Measurements from ENCODE around the gene SENP1. TPM values are rescaled to one million over a fixed set of nuclear protein-coding genes. Genes with fewer than 3 reads are reported as not detected.

The SENP1 gene
- total and polyA plus RNA-seq, 2 of the 13 experiments (the other 11 are each of a cell fraction or from before 2014, with no cell fraction given) = 14.0 to 20.2 TPM

GRCh38 chr12:48151103-48151771, 45.4 kb upstream of the SENP1 start:
- Histone ChIP-seq H3K9me3 (ENCODE audit: low read length) (no peaks in the 10 kb centered on the region), H3K27me3 (ENCODE audit: control insufficient read depth in 1 of 2, insufficient read depth in 2 of 2, low read length in 2 of 2) (no peaks in the 10 kb centered on the region), H3K36me3 (replicated peaks in 1 of 2; ENCODE audit: control insufficient read depth in 1 of 2, insufficient read depth in 2 of 2, low read length in 2 of 2) (peaks cover 4 to 24% of the 10 kb centered on the region in 2 experiments; a peak in 4 of 5 replicates), H4K20me1 (ENCODE audit: insufficient read depth, low read length) (no peaks in the 10 kb centered on the region), H3K4me3 (replicated peaks in 1 of 3; ENCODE audit: insufficient read depth in 1 of 3, low read depth in 2 of 3, low read length in 3 of 3) (no peak overlapping the region), H2AFZ (ENCODE audit: low read length) (no peak overlapping the region), H3K4me2 (ENCODE audit: low read depth, low read length) (no peak overlapping the region), H3K9ac (ENCODE audit: insufficient read depth, low read depth, low read length) (no peak overlapping the region), H3K79me2 (ENCODE audit: insufficient read depth, low read length) (peaks cover under 1% of the 10 kb centered on the region), H3K27ac (ENCODE audit: extremely low read length, insufficient read depth, low read length) (no peak overlapping the region), H3K4me1 (ENCODE audit: insufficient read depth, low read length) (peaks cover 4% of the 10 kb centered on the region; the same call in 1 of the 2 replicates)
- intact Hi-C loops (cut with micrococcal nuclease; ENCODE audit: unreplicated experiment) (no loop called here), in situ Hi-C loops (cut with HindIII; ENCODE audit: extremely low pct_ligation_motif_present, low pct_unique_long_range_greater_than_20kb) (no loop called here)
- no peak for TF ChIP-seq MYNN (CRISPR knock-in tag; IDR thresholded peaks at IDR 0.05; ENCODE audit: low read depth)
- TF ChIP-seq MYPOP (CRISPR knock-in tag; IDR thresholded peaks at IDR 0.05) = no peak
- TF ChIP-seq ZFP82 (CRISPR knock-in tag; IDR thresholded peaks at IDR 0.05; ENCODE audit: borderline replicate concordance) = no peak
- TF ChIP-seq MLXIP (CRISPR knock-in tag; IDR thresholded peaks at IDR 0.05; ENCODE audit: borderline replicate concordance) = no peak
- TF ChIP-seq ZBED4 (CRISPR knock-in tag; IDR thresholded peaks at IDR 0.05; ENCODE audit: borderline replicate concordance) = no peak
- TF ChIP-seq HOXD1 (CRISPR knock-in tag; IDR thresholded peaks at IDR 0.05) = no peak
- no peak for TF ChIP-seq TFDP1 (CRISPR knock-in tag; IDR thresholded peaks at IDR 0.05; ENCODE audit: borderline replicate concordance)
- no peak for TF ChIP-seq PRDM4 (CRISPR knock-in tag; IDR thresholded peaks at IDR 0.05; ENCODE audit: borderline replicate concordance)
- TF ChIP-seq NONO (IDR thresholded peaks at IDR 0.05) = no peak
- TF ChIP-seq NONO (CRISPR knock-in tag; conservative IDR thresholded peaks at IDR 0.05) = no peak
- no peak for TF ChIP-seq ZSCAN22 (CRISPR knock-in tag; IDR thresholded peaks at IDR 0.05)
- TF ChIP-seq ZMAT3 (CRISPR knock-in tag; conservative IDR thresholded peaks at IDR 0.05) = no peak
- POLR2A ChIA-PET = no interaction called here
- 93% methylated on average over 2 of the region's 2 CpGs for WGBS (ENCODE audit: low lambda C conversion rate)
- CTCF ChIA-PET (ENCODE audit: low intra/inter-chr PET ratio, low total read pairs) = no interaction called here
- no TSS peak for BruUV-seq (replicated peaks)
- FAIRE-seq (no peak), DNase-seq (ENCODE audit: low spot score) (no peak), ATAC-seq (no peak)

Data from HepG2 (cell line).